GF-D8 (cell line): Measurements from ENCODE around the gene EXOC3L4.

Experiments used
- DNase-seq: peaks from one replicate; lab custom pipeline; 2025; lab: John Stamatoyannopoulos, UW

Gene EXOC3L4

GRCh38 chr14:103133210-103134140 lies 39.0 kb downstream of the EXOC3L4 start:
- DNase-seq = no peak

GRCh38 chr14:103134405-103134804 lies 39.9 kb downstream of the EXOC3L4 start:
- DNase-seq = no peak

GRCh38 chr14:103134919-103135318 lies 40.4 kb downstream of the EXOC3L4 start:
- DNase-seq = no peak

- no peak for DNase-seq
These were observed 41.1 kb downstream of the EXOC3L4 start for GRCh38 chr14:103135333-103136260.

- DNase-seq = no peak
These were observed 42.1 kb downstream of the EXOC3L4 start for GRCh38 chr14:103136388-103137271.

DNA sequence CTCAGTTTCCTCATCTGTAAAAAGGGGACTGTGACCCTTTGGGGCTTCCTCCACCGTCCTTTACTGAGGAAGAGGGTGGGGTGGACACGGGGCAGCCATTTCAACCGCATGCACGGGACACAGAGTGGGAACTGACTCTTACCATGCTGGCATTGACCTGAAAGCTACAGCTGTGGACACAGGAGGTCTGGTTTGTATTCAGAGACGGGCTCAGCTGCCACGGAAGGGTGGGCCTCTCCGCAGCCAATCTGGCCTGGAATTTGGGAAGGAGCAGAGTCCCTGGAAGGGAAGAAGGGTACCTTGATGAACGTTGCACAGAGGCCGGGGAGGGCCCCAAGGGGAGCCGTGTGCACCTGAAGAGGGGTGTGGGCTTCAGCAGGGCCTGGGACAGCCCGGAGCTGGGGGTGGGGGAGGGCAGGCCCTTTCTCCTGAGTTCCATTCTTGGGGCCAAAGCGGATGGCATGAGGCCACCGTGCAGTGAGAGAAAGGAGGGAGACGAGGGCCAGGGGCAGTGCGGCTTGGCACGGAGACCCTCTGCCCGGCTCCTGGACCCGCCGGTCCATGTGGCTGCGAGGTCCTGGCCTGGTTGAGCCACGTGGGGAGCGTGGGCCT lies 43.3 kb downstream of the EXOC3L4 start:
- no peak for DNase-seq

- DNase-seq = no peak
These were observed 44.0 kb downstream of the EXOC3L4 start for GRCh38 chr14:103138301-103139131.

DNA sequence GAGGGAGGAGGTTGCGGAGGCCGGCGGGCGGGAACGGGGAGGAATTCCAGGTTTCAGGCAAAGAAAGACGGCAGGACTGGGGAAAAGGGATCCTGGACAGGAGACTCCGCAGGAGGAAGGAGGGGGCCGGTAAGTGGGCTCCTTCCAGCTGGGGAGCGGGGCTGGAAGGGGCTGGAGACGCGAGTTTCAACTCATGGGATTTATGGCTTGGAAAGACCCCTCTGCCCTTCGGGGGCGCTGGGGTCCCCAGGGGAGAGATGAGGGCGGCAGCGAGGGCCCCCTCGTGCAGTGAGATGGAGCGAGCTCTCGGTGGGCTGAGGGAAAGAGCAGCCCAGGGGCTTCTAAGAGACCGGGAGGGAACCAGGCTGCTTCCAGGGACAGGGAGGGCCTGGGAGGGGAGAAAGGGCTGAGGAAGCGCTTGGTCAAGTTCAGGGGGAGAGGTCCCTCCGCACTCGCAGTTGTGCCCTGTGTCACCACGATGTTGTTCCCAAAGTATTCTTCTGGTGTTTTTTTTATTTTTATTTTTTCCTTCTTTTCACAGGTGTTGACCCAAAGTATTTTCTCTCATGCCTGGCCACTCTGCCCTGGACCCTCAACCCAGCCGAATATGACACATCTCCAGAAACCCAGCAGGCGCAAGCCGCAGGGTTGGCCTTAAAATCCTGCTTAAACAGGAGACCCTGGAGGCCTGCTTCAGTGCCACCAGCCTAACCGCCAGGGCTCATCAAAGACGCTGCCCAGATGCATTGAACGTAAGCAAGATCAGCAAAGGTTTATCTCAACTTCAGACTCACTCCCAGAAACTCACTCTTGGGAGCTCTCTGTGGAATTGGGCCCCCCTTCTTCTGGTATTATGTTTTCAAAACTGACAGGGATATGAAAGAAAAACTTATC lies 44.9 kb downstream of the EXOC3L4 start:
- no peak for DNase-seq

DNA sequence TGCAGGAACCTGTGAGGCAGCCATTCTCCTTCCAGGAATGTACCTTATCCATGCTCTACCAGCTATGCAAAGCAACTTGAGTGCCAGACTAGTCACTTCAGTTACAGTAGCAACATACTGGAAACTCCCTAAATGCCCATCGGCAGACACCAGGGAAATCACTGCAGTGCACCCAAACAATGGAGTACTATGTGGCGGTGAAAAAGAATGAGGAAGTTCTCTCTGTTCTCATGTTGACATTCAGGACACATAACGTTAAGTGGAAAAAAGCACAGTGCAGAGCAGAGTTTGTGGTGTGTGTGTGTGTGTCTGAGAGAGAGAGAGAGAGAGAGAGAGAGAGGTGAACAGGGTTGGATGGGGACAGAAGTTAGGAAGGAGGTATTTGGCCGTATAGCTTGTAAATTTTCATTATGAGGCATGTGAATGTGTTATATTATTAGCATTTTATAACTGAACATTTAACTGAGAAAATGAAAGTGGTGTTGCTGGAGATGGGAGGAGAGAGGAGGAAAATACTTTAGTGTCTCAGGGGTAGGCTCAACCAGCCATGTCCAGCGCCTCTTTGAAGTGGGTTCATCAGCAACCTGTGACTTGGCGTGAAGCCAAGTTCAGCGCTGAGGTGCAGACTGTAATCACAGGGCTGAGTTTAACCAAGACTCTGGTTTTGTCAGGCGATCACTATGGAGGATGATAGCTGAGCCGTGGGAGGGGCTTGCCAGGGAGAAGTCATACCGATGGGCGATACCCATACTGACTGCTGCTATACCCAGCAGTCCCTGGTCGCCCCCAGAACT lies 46.0 kb downstream of the EXOC3L4 start:
- DNase-seq = no peak

- no peak for DNase-seq
These were observed 46.7 kb downstream of the EXOC3L4 start for GRCh38 chr14:103141117-103141796.

DNA sequence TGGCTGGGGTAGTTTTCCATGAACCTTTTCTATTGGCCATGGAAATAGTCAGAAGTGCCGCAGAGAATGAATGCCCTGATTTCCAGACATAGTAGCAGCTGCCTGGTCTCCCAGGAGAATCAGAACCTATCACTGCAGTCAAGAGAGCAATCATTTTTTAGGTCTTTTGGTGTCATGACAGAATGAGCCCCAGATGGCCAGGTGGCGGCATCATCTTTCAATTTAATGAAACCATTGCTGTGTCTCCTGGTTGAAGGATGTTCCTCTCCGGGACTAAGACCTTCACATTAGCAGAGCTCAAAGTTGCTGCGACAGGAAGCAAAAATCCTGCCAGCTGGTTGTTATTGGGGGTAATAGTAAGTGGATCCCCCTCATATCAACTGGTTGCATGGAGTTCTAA lies 47.5 kb downstream of the EXOC3L4 start:
- DNase-seq = no peak

DNA sequence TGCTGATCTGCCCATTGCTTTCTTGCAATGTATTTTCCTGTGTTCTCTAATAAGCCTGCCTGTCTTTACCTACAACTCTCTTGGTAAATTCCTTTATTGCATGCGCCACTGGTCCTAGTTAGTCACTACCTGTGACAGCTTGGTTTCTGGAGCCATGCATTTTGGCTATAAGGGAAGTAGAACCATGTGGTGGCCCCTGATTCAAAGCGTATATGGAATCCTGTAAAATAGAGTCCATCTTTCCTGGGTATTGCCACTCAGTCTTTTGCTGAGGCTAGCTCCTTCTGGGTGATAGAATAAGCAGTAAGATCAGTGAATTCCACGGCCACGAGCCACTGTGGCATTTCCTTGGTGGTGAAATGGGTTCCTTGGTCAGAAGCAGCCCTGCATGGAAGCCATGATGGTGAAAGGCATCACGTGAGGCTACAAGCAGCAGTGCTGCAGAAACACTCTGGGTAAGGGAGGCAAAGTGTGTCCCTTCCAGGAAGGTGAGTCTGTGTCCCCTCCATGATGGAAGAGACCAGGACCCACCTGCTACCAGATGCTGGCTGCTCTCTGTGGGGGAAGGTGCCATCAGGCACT lies 48.3 kb downstream of the EXOC3L4 start:
- no peak for DNase-seq

GRCh38 chr14:103143506-103143905 lies 49.0 kb downstream of the EXOC3L4 start:
- DNase-seq = no peak

- DNase-seq = no peak
These were observed 49.6 kb downstream of the EXOC3L4 start for GRCh38 chr14:103144085-103144484.

DNA sequence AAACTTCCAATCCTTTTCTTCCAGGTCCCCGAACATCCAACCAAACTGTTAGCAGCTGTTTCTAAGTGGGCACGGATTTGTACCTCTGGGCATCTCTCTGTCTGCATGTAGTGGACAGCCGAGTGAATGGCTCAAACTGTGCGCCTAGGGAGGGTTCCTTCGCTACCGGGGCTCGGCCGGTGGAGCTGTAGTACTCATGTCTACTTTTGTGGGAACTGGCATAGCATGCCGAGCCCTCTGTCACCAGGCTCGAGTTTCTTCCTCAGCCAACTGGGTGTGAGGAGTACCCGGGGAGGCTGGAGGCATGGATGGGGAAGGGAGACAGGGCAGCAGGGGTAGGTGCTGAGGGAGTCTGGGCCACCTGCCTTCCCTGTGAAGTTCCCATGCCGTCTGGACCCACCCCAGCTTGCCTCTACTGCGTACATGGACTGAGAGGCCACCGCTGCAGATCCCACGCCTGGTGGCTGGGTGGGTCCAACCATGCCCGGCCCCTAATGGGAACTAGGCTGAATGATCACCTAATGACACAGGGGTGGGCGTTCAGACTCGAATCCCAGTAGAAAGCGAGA lies 51.7 kb downstream of the EXOC3L4 start:
- no peak for DNase-seq

DNA sequence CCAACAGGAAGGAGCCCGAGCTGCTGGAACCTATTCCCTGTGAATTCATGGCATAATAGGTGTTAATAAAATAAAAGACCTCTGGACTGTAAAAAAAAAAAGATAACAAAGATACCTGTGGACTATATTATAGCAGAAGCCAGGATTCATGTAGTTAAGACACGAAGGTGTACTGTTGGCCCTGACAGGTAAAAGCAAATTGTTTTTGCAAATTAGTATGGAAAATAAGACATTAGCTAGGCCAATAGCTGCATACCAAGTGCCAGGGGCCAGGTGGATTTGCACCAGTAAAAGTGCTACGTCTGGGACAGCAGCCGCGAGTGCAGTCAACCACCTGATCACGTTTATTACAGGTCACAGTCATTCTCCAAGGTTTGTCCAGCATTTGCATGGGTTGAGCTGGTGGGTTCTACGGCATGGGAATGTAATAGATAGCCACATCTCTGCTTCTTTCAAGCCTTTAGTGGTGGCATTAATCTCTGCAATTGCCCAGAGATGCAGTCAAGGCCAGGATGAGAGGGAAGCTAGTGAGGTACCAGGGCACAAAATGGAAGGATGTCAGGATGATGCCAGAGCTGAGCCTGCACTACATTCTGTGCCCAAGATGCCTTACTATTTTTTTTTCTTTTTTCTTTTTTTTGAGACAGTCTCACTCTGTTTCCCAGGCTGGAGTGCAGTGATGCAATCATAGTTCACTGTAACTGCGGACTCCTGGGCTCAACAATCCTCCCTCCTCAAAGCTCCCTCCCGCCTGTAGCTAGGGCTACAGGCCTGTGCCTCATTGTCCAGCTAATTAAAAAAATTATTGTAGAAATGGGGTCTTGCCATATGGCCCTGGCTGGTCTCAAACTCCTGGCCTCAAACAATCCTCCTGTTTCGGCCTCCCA lies 55.1 kb downstream of the EXOC3L4 start:
- DNase-seq = no peak
